Nucleus accumbens (tissue), 56 donors: Measurements from ENCODE around the gene NEAT1.

Experiments used
- DNase-seq, 56 donors: peaks; one replicate each; lab custom pipeline; 2025; lab: John Stamatoyannopoulos, UW

The NEAT1 gene

GRCh38 chr11:65422633-65423515, at the start of gene NEAT1:
TSS of gene NEAT1 (plus strand) at chr11:65422798.
- peak in 54 of 56 donors; percentile 68 to 97 (median 86) for DNase-seq

- no peak for DNase-seq
Measured at GRCh38 chr11:65373839-65374580, 48.6 kb upstream of the NEAT1 start.

GRCh38 chr11:65375012-65375411, 47.6 kb upstream of the NEAT1 start:
- no peak for DNase-seq

GRCh38 chr11:65376138-65376713, 46.4 kb upstream of the NEAT1 start:
- no peak for DNase-seq

- DNase-seq = no peak
Measured at GRCh38 chr11:65377036-65377435, 45.6 kb upstream of the NEAT1 start.

GRCh38 chr11:65377777-65378176, 44.8 kb upstream of the NEAT1 start:
- DNase-seq = no peak

- peak in 2 of 56 donors; percentile 5 to 20 for DNase-seq
Measured at GRCh38 chr11:65378208-65378927, 44.2 kb upstream of the NEAT1 start.

GRCh38 chr11:65378928-65379638, 43.5 kb upstream of the NEAT1 start:
- no peak for DNase-seq

GRCh38 chr11:65379698-65380459, 42.7 kb upstream of the NEAT1 start:
- DNase-seq = no peak

GRCh38 chr11:65380460-65381119, 42.0 kb upstream of the NEAT1 start:
- no peak for DNase-seq

GRCh38 chr11:65381716-65382032, 40.9 kb upstream of the NEAT1 start:
- DNase-seq = no peak

GRCh38 chr11:65382033-65382803, 40.4 kb upstream of the NEAT1 start, which contains the start of gene SLC25A45:
TSS of gene SLC25A45 (minus strand) at chr11:65382646. CDS start at chr11:65381951, 695 bp downstream.
- DNase-seq = peak; percentile 45 to 95 (median 85)

GRCh38 chr11:65382804-65383368, 39.7 kb upstream of the NEAT1 start:
- peak in 2 of 56 donors; percentile 19 to 44 for DNase-seq

GRCh38 chr11:65383778-65384177, 38.8 kb upstream of the NEAT1 start:
- no peak for DNase-seq

- DNase-seq = no peak
Measured at GRCh38 chr11:65384301-65384889, 38.2 kb upstream of the NEAT1 start.

GRCh38 chr11:65386307-65387140, 36.1 kb upstream of the NEAT1 start, which contains the start of gene FRMD8:
TSS of gene FRMD8 (plus strand) at chr11:65386637. CDS start at chr11:65387037, 400 bp downstream.
- peak in 55 of 56 donors; percentile 46 to 96 (median 88) for DNase-seq
